HepG2 (cell line): ENCODE results near the gene CSRP3. TPM values are rescaled to one million over a fixed set of nuclear protein-coding genes. Genes with fewer than 3 reads are reported as not detected.

Experiments
- ATAC-seq: fragments of 200-7000 bp; cut with Tn5 transposase; 3 replicates; pipeline ENCODE4 v1.9.1; 2020; ENCODE audit warnings: mild to moderate bottlenecking, moderate library complexity
- BruUV-seq: library from RNA; stranded (reverse); fragments of 400-500 nt; replicated peaks from 2 replicates; lab custom pipeline; 2021; lab: Mats Ljungman, UMichigan
- CTCF ChIA-PET: fragments of 300-600 bp; formaldehyde crosslinking; extraction: SDS; loops from one replicate; lab custom pipeline; 2021; ENCODE audit warnings: low total read pairs, inconsistent platforms, low intra/inter-chr PET ratio; lab: Yijun Ruan, JAX
- POLR2A ChIA-PET: fragments of 350-600 bp; sonication (Branson Sonifier 250); formaldehyde crosslinking; loops from one replicate; lab custom pipeline; 2020; ENCODE audit warnings: antibody characterized with exemption, inconsistent platforms; lab: Yijun Ruan, JAX
- DNase-seq: peaks from one replicate; pipeline ENCODE4 v3.0.0-alpha.2; 2015; ENCODE audit warnings: low spot score
- FAIRE-seq: peaks from 3 replicates; lab custom pipeline; 2011; peaks lifted over from hg19 to GRCh38; lab: Jason Lieb, UNC
- H2AFZ ChIP-seq: one replicate; pipeline ENCODE4 v1.6.1; 2011; ENCODE audit warnings: low read length, inconsistent platforms
- H3K27ac ChIP-seq: fragments of 300-600 bp; 3 replicates; pipeline ENCODE4 v1.8.0; 2011; ENCODE audit warnings: mixed run types, mild to moderate bottlenecking, mixed read lengths, low read length, inconsistent platforms; ENCODE audit not compliant: insufficient read depth; ENCODE audit errors: extremely low read length
- H3K27me3 ChIP-seq, 2 experiments: fragments of 200-600 bp in 1 of 2; 2 replicates in 1 of 2; 3 replicates in 1 of 2; pipeline versions ENCODE4 v1.6.0 to v1.8.0; 2011; ENCODE audit warnings: low read length in 2 of 2, mild to moderate bottlenecking in 2 of 2, moderate library complexity in 2 of 2, inconsistent platforms in 1 of 2; ENCODE audit not compliant: insufficient read depth in 2 of 2, control insufficient read depth in 1 of 2
- H3K36me3 ChIP-seq, 2 experiments: fragments of 200-600 bp in 1 of 2; replicated peaks in 1 of 2; 2 replicates in 1 of 2; 3 replicates in 1 of 2; pipeline versions ENCODE4 v1.5.1 to v1.8.0; 2011; ENCODE audit warnings: low read length in 2 of 2, inconsistent platforms in 1 of 2; ENCODE audit not compliant: insufficient read depth in 2 of 2, control insufficient read depth in 1 of 2
- H3K4me1 ChIP-seq: 2 replicates; pipeline ENCODE4 v1.5.1; 2012; ENCODE audit warnings: low read length, inconsistent platforms; ENCODE audit not compliant: insufficient read depth
- H3K4me2 ChIP-seq: 2 replicates; pipeline ENCODE4 v1.6.0; 2011; ENCODE audit warnings: low read depth, low read length, inconsistent platforms
- H3K4me3 ChIP-seq, 3 experiments: fragments of 200-600 bp in 1 of 3; sonication (generic), shearing (Covaris generic) in 1 of 3; replicated peaks in 1 of 3; 2 replicates each; pipeline ENCODE4 v1.5.1; 2011 to 2016; ENCODE audit warnings: low read length in 3 of 3, inconsistent platforms in 2 of 3, low read depth in 2 of 3, mild to moderate bottlenecking in 2 of 3, control low read depth in 1 of 3, mixed read lengths in 1 of 3; ENCODE audit not compliant: insufficient read depth in 1 of 3
- H3K79me2 ChIP-seq: one replicate; pipeline ENCODE4 v1.6.1; 2011; ENCODE audit warnings: low read length, inconsistent platforms; ENCODE audit not compliant: insufficient read depth
- H3K9ac ChIP-seq: 2 replicates; pipeline ENCODE4 v1.6.0; 2011; ENCODE audit warnings: mild to moderate bottlenecking, low read depth, low read length, inconsistent platforms; ENCODE audit not compliant: insufficient read depth
- H3K9me3 ChIP-seq: 2 replicates; pipeline ENCODE4 v1.5.1; 2012; ENCODE audit warnings: mild to moderate bottlenecking, low read length
- H4K20me1 ChIP-seq: 2 replicates; pipeline ENCODE4 v1.6.0; 2011; ENCODE audit warnings: inconsistent platforms, mild to moderate bottlenecking, low read length, moderate library complexity; ENCODE audit not compliant: insufficient read depth
- ADNP ChIP-seq: sonication (generic); formaldehyde crosslinking; IDR thresholded peaks from 2 replicates; pipeline ENCODE4 v1.4.0; 2020; ENCODE audit warnings: missing genetic modification reagents
- ATM ChIP-seq: fragments of 450-650 bp; IDR thresholded peaks from 2 replicates; pipeline ENCODE4 v1.7.1; 2017; ENCODE audit warnings: mild to moderate bottlenecking, borderline replicate concordance
- CENPT ChIP-seq: sonication (generic); formaldehyde crosslinking; IDR thresholded peaks from 2 replicates; pipeline ENCODE4 v1.8.0; 2022; ENCODE audit warnings: low read depth, mild to moderate bottlenecking, moderate library complexity, missing genetic modification reagents
- EEA1 ChIP-seq: sonication (generic); formaldehyde crosslinking; IDR thresholded peaks from 2 replicates; pipeline ENCODE4 v1.5.1; 2020; ENCODE audit warnings: mild to moderate bottlenecking, missing genetic modification reagents, borderline replicate concordance
- HNRNPUL1 ChIP-seq: fragments of 200-400 bp; formaldehyde crosslinking; IDR thresholded peaks from 2 replicates; pipeline ENCODE4 v1.6.1; 2017; ENCODE audit warnings: low read depth, mild to moderate bottlenecking, low read length, moderate library complexity
- MXI1 ChIP-seq: IDR thresholded peaks from 3 replicates; pipeline ENCODE4 v1.6.1; 2012; ENCODE audit warnings: low read depth, low read length, inconsistent platforms, borderline replicate concordance
- PRPF4 ChIP-seq: fragments of 200-400 bp; formaldehyde crosslinking; IDR thresholded peaks from 2 replicates; pipeline ENCODE4 v1.6.1; 2016; ENCODE audit warnings: low read length, low read depth; ENCODE audit not compliant: poor library complexity, severe bottlenecking
- RXRA ChIP-seq: sonication (generic); formaldehyde crosslinking; IDR thresholded peaks from 2 replicates; pipeline ENCODE4 v1.5.1; 2020; ENCODE audit warnings: missing genetic modification reagents
- SATB2 ChIP-seq: sonication (generic); formaldehyde crosslinking; IDR thresholded peaks from 2 replicates; pipeline ENCODE4 v1.5.0; 2020; ENCODE audit warnings: missing genetic modification reagents
- TSC22D2 ChIP-seq: sonication (generic); formaldehyde crosslinking; IDR thresholded peaks from 2 replicates; pipeline ENCODE4 v1.5.1; 2020; ENCODE audit warnings: missing genetic modification reagents, mild to moderate bottlenecking, borderline replicate concordance
- ZFP62 ChIP-seq: sonication (generic); formaldehyde crosslinking; IDR thresholded peaks from 2 replicates; pipeline ENCODE4 v1.4.0; 2020; ENCODE audit warnings: missing genetic modification reagents
- ZMYM3 ChIP-seq: sonication (generic); formaldehyde crosslinking; IDR thresholded peaks from 2 replicates; pipeline ENCODE4 v1.5.1; 2020; ENCODE audit warnings: mild to moderate bottlenecking, missing genetic modification reagents
- ZNF724P ChIP-seq: sonication (generic); formaldehyde crosslinking; IDR thresholded peaks from 2 replicates; pipeline ENCODE4 v1.8.0; 2022; ENCODE audit warnings: missing genetic modification reagents, borderline replicate concordance
- ZSCAN31 ChIP-seq: sonication (generic); formaldehyde crosslinking; IDR thresholded peaks from 2 replicates; pipeline ENCODE4 v1.5.0; 2020; ENCODE audit warnings: low read depth, mild to moderate bottlenecking, missing genetic modification reagents
- WGBS: methylation state at CpG from one replicate; pipeline ENCODE4 v1.1.6; 2017; ENCODE audit warnings: low lambda C conversion rate; 5-methylcytosine and 5-hydroxymethylcytosine counted together
- in situ Hi-C: cut with HindIII; loops from 2 replicates; pipeline ENCODE4 v1.10.0; 2017; ENCODE audit warnings: low pct_unique_long_range_greater_than_20kb; ENCODE audit not compliant: extremely low pct_ligation_motif_present
- intact Hi-C: fragments of 100-400 bp; cut with micrococcal nuclease; formaldehyde crosslinking; loops from one replicate; pipeline ENCODE4 v1.10.0; 2022; ENCODE audit not compliant: unreplicated experiment
- polyA plus RNA-seq, 8 experiments: library from polyadenylated mRNA; depleted of rRNA in 3 of 8; stranded (reverse) in 7 of 8; unstranded in 1 of 8; fragments of >200 nt; fragmentation: Illumina TruSeq in 4 of 8; extraction: Trizol in 4 of 8; gene quantifications; 2 replicates each; pipeline versions ENCODE4 v1.2.1 to v1.2.3, GENCODE V29; 2011 to 2016; ENCODE audit warnings: low read depth in 4 of 8, missing spikeins in 1 of 8, mixed read lengths in 1 of 8; ENCODE audit not compliant: insufficient read depth in 1 of 8
- total RNA-seq, 5 experiments: library from RNA; depleted of rRNA; stranded (reverse); fragments of >200 nt; fragmentation: Illumina TruSeq; extraction: Trizol; gene quantifications; 2 replicates each; pipeline ENCODE4 v1.2.3, GENCODE V29; 2016; ENCODE audit warnings: low read depth in 1 of 5
- TF ChIP-seq, protein P1 (sequence below): IDR thresholded peaks from 2 replicates; pipeline ENCODE4 v1.6.1; 2016; ENCODE audit warnings: missing genetic modification reagents, missing compliant biosample characterization
- TF ChIP-seq, protein P2 (sequence below): sonication (generic); formaldehyde crosslinking; IDR thresholded peaks from 2 replicates; pipeline ENCODE4 v1.5.1; 2020; ENCODE audit warnings: mild to moderate bottlenecking, moderate library complexity, missing genetic modification reagents
- TF ChIP-seq, protein P3 (sequence below): sonication (generic); formaldehyde crosslinking; IDR thresholded peaks from 2 replicates; pipeline ENCODE4 v1.5.0; 2020; ENCODE audit warnings: mild to moderate bottlenecking, missing genetic modification reagents
- TF ChIP-seq, protein P4 (sequence below): sonication (generic); formaldehyde crosslinking; IDR thresholded peaks from 2 replicates; pipeline ENCODE4 v1.4.0; 2020; ENCODE audit warnings: low read depth, mild to moderate bottlenecking, missing genetic modification reagents

The CSRP3 gene
- total and polyA plus RNA-seq, 2 of the 13 experiments (the other 11 are each of a cell fraction or from before 2014, with no cell fraction given): not detected

DNA sequence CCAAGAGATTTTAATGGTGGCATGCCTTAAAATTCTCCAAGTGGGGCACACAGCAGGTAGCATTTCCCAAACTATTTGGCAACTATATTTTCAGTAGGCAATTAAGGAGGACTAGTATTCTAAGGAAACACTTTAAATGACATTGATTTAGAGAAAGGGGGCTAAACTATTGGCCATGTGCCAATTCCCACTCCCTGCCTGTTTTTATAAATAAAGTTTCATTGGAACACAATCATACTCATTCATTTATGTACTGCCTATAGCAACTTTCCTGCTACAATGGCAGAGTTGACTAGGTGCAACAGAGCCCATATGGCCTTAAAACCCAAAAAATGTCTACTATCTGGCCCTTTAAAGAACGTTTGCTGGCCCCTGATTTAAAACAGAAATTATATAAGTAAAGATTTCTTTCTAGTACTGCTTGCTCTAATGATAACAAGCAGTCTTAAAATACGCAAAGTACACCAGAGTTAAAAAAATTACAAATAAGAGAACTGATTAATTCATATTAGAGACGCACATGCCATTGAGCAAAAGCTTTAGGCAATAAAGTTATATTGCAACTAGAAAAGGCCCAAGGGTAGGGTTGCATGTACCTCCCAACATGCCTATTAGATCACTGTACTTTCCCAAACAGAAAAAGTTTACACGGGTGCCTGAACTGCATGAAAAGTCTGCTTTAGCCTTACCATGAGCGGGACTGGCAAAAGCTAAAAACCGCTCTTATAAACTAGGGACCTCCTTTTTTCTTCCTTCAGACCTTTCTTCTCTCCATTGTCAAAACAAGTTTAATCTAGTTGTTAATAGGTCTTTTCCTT, 24.8 kb upstream of the CSRP3 start (continued):
- TF ChIP-seq ZNF724P (CRISPR knock-in tag): no peak
- TF ChIP-seq EEA1 (CRISPR knock-in tag): no peak
- TF ChIP-seq, protein P1, sequence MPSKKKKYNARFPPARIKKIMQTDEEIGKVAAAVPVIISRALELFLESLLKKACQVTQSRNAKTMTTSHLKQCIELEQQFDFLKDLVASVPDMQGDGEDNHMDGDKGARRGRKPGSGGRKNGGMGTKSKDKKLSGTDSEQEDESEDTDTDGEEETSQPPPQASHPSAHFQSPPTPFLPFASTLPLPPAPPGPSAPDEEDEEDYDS: no peak
- no peak for TF ChIP-seq HNRNPUL1
- TF ChIP-seq, protein P2, sequence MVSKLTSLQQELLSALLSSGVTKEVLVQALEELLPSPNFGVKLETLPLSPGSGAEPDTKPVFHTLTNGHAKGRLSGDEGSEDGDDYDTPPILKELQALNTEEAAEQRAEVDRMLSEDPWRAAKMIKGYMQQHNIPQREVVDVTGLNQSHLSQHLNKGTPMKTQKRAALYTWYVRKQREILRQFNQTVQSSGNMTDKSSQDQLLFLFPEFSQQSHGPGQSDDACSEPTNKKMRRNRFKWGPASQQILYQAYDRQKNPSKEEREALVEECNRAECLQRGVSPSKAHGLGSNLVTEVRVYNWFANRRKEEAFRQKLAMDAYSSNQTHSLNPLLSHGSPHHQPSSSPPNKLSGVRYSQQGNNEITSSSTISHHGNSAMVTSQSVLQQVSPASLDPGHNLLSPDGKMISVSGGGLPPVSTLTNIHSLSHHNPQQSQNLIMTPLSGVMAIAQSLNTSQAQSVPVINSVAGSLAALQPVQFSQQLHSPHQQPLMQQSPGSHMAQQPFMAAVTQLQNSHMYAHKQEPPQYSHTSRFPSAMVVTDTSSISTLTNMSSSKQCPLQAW (CRISPR knock-in tag): no peak
- TF ChIP-seq ZMYM3 (CRISPR knock-in tag): no peak

DNA sequence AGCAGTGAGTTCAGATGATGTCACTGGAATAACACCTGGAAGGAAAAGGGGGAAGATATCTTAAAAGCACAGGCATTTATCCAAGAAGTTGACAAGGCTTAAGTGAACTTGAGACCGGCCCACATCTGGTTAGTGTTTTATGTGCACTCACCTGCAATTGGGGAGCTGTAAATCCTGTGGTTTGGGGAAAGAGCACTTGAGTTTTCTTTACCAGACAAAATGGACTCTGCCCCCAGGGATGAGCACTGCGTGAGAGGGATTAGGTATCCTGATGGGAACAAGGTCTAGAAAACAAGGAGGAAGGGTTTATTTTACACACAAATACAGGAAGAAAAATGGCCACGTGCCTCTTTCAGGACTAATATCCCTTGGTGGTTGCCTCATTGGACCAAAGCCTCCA, 23.8 kb upstream of the CSRP3 start:
- no peaks in the 10 kb centered on the region for H3K9me3 ChIP-seq
- no peak overlapping the region for H3K27ac ChIP-seq
- FAIRE-seq: no peak
- H3K9ac ChIP-seq: no peak overlapping the region
- no TSS peak for BruUV-seq
- H3K4me3 ChIP-seq: no peak overlapping the region
- no peaks in the 10 kb centered on the region; a peak in 1 of 5 replicates for H3K27me3 ChIP-seq
- ChIA-PET CTCF (no interaction called here), POLR2A (no interaction called here)
- intact Hi-C loops: no loop called here
- H3K79me2 ChIP-seq: no peaks in the 10 kb centered on the region
- peaks cover 0 to 9% of the 10 kb centered on the region in 2 experiments; a peak in 3 of 5 replicates for H3K36me3 ChIP-seq
- in situ Hi-C loops: no loop called here
- ATAC-seq: no peak
- no peak overlapping the region for H3K4me2 ChIP-seq
- H3K4me1 ChIP-seq: no peaks in the 10 kb centered on the region
- H4K20me1 ChIP-seq: no peaks in the 10 kb centered on the region
- DNase-seq: no peak
- no peak overlapping the region for H2AFZ ChIP-seq
- 97% methylated on average over 3 of the region's 3 CpGs for WGBS
- TF ChIP-seq SATB2 (CRISPR knock-in tag) (no peak), TSC22D2 (CRISPR knock-in tag) (no peak), ADNP (CRISPR knock-in tag) (no peak), RXRA (CRISPR knock-in tag) (no peak), ZSCAN31 (CRISPR knock-in tag) (no peak), CENPT (CRISPR knock-in tag) (no peak), MXI1 (no peak), ATM (no peak), PRPF4 (no peak), ZFP62 (CRISPR knock-in tag) (no peak)
- TF ChIP-seq, protein P3, sequence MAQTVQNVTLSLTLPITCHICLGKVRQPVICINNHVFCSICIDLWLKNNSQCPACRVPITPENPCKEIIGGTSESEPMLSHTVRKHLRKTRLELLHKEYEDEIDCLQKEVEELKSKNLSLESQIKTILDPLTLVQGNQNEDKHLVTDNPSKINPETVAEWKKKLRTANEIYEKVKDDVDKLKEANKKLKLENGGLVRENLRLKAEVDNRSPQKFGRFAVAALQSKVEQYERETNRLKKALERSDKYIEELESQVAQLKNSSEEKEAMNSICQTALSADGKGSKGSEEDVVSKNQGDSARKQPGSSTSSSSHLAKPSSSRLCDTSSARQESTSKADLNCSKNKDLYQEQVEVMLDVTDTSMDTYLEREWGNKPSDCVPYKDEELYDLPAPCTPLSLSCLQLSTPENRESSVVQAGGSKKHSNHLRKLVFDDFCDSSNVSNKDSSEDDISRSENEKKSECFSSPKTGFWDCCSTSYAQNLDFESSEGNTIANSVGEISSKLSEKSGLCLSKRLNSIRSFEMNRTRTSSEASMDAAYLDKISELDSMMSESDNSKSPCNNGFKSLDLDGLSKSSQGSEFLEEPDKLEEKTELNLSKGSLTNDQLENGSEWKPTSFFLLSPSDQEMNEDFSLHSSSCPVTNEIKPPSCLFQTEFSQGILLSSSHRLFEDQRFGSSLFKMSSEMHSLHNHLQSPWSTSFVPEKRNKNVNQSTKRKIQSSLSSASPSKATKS (CRISPR knock-in tag): no peak
- TF ChIP-seq, protein P4, sequence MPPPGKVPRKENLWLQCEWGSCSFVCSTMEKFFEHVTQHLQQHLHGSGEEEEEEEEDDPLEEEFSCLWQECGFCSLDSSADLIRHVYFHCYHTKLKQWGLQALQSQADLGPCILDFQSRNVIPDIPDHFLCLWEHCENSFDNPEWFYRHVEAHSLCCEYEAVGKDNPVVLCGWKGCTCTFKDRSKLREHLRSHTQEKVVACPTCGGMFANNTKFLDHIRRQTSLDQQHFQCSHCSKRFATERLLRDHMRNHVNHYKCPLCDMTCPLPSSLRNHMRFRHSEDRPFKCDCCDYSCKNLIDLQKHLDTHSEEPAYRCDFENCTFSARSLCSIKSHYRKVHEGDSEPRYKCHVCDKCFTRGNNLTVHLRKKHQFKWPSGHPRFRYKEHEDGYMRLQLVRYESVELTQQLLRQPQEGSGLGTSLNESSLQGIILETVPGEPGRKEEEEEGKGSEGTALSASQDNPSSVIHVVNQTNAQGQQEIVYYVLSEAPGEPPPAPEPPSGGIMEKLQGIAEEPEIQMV: no peak
